Gastrocnemius medialis (tissue), 4 donors: ENCODE measurements around the gene PDE4D.

ENCODE experiments used
- POLR2A ChIP-seq, 2 donors: fragments of 450-650 bp; IDR thresholded peaks; one replicate each; pipeline ENCODE4 v1.6.1; 2017; ENCODE audit warnings: antibody characterized with exemption in 2 of 2, mild to moderate bottlenecking in 2 of 2, moderate library complexity in 2 of 2
- TF ChIP-seq, protein P1 (sequence below), 5 experiments: fragments of 450-650 bp in 3 of 5; fragments of 200-600 bp in 2 of 5; sonication (generic) in 2 of 5; IDR thresholded peaks in 4 of 5; conservative IDR thresholded peaks in 1 of 5; 1 replicate in 4 of 5; 2 replicates in 1 of 5; pipeline ENCODE4 v1.5.1; 2016 to 2019; ENCODE audit warnings: antibody characterized with exemption in 5 of 5, mild to moderate bottlenecking in 3 of 5, moderate library complexity in 3 of 5

GRCh38 chr5:59328709-59329296 is 564.7 kb downstream of the PDE4D start:
- TF ChIP-seq, protein P1, sequence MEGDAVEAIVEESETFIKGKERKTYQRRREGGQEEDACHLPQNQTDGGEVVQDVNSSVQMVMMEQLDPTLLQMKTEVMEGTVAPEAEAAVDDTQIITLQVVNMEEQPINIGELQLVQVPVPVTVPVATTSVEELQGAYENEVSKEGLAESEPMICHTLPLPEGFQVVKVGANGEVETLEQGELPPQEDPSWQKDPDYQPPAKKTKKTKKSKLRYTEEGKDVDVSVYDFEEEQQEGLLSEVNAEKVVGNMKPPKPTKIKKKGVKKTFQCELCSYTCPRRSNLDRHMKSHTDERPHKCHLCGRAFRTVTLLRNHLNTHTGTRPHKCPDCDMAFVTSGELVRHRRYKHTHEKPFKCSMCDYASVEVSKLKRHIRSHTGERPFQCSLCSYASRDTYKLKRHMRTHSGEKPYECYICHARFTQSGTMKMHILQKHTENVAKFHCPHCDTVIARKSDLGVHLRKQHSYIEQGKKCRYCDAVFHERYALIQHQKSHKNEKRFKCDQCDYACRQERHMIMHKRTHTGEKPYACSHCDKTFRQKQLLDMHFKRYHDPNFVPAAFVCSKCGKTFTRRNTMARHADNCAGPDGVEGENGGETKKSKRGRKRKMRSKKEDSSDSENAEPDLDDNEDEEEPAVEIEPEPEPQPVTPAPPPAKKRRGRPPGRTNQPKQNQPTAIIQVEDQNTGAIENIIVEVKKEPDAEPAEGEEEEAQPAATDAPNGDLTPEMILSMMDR (IDR thresholded peaks at IDR 0.05 in 4 of 5, conservative IDR thresholded peaks at IDR 0.05 in 1 of 5) = no peak
- no peak for TF ChIP-seq POLR2A (IDR thresholded peaks at IDR 0.05)
